Activated CD4-positive, alpha-beta T cell treated with anti-CD3 and anti-CD28 coated beads for 48 hours (primary cell): Measurements from ENCODE around the gene FAM20C.

Source experiments
- DNase-seq: peaks from one replicate; pipeline ENCODE4 v3.0.0-alpha.2; 2020

Gene FAM20C

DNA sequence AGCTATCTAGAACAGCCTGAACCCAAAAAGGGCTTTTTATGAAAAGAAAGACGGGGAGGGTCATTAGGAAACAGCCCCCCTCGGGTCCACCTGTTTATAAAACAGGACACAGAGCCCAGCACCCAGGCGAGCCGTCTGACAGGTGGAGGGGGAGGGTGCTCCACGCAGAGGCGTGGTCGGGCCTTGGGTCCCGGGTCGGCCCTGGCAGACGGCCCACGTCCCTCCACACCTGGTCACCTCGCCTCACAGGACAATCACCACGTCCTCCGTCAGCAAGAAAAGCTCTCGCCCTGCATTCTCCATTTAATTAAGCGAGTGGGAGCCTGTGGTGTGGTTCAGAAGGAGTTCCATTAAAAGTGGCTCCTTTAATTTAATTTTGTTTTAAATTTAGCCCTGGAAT lies 55.3 kb downstream of the FAM20C start:
- no peak for DNase-seq

GRCh38 chr7:248732-249435 lies 56.5 kb downstream of the FAM20C start:
- DNase-seq, result no peak

DNA sequence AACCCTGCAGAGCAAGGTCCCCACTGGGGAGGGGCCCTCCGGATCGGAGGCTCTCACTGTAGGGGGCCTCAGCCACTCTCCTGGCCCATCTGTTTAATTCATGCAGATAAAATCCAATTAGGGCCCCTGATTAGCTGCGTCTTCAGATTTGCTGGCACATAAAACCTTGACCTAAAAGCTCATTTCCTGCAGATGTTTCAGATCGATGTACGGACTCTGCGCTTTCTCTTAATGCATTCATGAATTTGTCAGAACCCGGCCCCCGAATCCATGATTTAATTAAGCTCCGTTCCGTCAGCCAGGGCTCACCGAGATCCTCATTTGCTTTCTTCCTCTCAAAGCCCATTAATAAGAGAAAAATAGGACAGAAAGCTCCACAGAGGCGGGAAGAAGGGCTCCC lies 57.6 kb downstream of the FAM20C start:
- DNase-seq, result no peak

DNA sequence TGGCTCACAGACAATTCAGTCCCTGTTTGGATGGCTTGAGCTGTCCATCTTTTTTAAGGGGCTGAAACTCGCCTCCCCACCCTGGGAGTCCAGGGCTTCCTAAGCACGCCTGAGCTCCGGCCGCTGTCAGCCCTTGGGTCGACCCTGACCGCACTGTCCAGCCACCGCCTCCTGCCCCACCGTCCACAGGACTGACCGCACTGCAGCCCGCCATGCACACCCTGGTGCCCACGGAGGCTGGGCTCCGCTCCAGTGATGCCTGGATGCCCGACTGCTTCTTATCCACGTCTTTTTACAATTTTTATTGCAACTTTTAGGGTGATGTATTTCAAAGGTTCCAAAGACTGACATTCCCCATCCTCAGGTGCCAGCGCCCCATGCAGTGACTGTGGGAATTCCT lies 58.2 kb downstream of the FAM20C start:
- no peak for DNase-seq

GRCh38 chr7:251005-251404 lies 58.6 kb downstream of the FAM20C start:
- no peak for DNase-seq

DNA sequence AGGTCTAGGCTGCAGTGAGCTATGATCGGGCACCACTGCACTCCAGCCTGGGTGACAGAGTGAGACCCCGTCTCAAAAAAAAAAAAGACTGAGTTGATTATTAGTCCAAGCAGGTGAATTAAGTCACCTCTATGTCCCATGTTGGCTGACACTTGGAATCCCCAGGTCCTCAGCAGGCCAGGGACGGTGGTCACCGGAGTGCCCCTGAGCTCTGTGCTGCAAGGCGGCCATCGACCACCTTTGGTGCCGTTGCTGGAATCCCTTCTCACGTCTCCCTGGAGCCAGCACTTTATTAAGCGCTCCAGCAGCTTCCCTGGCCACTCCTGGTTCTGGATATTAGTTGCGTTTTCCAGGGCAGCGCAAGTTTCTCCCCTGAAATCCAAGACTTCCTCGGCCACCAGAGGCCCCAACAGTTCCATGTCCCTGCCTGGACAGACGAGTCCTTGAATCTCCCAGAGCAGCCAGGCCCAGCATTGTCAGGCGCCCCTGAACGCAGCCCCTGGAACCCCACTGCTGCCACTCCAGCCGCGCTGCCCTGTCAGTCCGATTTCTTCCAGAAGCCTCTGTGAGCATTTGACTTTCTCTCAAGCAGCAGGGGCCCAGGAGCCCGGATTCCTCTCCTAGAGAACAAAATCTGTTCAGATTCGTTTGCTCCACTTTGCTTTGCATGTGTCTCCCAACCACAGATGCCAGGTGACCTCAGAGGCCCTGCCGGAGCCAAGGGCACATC lies 59.2 kb downstream of the FAM20C start:
- DNase-seq, result no peak

- DNase-seq, result no peak
Measured at GRCh38 chr7:252216-252965, 60.0 kb downstream of the FAM20C start.

DNA sequence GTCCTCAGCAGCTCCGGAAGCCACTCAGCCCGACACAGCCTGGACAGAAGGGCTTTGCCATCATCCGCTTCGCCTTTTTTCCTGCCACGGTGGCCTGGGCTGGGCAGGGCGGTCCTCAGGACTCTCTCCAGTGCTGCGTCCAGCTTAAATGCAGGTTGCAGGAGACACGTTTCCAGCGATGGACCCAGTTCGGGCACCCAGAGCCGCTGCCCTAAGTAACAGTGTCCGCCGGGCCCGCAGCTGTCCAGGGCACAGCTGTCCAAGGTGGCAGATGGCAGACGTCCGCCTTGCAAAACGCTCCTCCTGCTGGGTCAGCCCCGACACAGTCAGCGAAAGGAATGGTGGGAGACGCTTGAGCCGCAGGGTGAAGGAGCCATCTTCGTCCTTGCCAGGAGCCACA lies 60.6 kb downstream of the FAM20C start:
- DNase-seq, result no peak

DNA sequence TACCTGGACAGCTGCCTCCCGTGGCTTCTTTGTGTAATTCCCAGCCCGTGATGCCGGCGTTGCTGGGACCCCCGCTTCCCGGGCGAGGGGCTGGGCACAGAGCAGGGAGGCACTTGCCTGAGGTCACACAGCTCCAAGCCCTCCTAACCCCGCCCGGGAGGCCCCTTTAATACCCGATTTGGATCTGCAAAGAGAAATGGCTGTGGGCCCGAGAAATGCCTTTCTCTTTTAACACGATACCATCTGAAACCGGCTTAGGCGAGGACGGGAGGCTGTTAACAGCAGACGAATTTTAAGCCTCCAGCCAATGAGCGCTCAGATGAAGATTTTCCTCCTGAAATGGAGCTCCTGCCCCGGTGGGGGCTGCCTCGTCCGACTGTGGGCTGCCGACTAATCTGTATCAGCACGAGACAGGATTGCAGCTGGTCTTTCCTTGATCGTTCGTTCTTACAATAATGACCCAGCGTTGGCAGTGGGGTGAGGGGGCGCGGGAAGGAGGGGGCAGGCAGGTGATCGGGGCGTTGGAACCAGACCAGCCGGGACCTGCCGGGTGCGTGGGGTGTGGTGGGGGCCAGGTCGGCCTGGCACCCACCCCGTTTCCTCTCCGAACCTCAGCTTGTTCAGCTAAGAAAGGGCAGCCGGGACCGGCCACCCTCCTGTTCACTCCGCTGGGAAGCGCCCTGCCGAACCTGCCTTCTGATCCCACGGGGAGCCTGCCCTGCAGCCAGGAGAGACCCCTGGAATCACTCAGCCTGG lies 61.4 kb downstream of the FAM20C start:
- no peak for DNase-seq

DNA sequence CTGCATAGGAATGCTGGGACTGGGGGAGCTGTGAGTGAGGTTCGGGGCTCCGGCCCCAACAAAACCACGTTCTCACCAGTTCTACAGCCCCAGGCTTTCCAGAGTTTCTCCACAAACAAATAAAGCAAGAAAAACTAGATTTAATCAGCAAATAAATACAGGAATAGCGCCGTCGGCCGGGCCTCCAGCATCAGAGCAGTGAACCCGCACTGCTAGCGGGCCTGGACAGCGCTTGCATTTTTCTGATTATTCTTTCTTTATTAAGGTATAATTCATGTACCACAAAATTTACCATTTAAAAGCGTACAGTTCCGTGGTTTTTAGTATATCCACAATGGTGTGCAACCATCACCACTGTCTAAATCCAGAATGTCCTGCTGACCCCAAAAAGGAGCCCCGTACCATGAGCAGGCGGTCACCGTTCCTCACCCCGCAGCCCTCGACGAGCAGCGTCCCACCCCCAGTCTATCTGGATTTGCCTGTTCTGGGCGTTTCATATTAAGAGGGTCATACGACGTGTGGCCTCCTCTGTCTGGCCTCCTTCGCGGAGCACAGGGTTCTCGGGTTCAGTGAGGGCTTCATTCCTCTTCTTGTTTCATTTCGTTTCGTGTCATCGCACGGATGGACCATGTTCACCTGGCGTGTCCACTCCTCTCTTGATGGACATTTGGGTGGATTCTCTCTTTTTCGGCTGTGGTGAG lies 62.1 kb downstream of the FAM20C start:
- no peak for DNase-seq

DNA sequence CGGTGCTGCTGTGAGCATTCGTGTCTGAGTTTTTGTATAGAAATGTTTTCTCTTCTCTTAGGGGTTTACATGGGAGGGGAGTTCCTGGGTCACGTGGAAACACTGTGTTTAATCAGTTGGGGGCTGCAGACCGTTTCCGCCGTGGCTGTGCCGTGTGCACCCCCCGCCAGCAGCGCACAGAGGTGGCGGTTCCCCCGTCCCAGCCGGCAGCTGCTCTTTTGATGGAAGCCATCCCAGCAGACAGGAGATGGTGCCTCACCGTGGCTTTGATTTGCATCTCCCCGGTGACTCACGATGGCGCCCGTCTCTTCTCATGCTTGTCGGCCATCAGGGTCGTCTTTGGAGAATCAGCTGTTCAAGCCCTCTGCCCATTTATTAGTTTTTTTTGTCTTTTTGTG lies 62.7 kb downstream of the FAM20C start:
- no peak for DNase-seq

DNA sequence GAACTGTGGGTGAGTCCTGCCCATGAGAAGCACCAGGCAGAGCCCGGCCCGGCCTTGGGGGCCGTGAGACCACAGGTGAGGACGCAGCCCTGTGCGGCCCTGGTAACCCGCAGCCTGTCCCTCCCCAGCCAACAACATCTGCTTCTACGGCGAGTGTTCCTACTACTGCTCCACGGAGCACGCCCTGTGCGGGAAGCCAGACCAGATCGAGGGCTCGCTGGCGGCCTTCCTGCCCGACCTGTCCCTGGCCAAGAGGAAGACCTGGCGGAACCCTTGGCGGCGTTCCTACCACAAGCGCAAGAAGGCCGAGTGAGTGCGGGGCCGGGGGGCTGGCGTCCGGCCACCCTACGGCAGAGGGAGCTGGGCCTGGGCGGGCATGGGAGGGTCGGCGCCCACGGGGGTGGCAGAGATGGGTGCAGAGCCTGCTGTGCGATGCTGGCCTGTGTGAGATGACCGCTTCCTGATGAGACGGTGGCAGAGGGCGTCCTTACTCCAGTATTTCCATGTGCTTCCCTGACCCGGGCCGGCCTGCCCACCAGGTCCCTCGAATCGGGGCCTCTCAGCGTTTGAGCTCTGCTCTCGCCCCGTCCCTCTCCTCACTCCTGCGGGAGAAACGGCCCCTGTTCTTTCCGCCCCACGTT lies 63.5 kb downstream of the FAM20C start:
- DNase-seq, result no peak

- no peak for DNase-seq
Measured at GRCh38 chr7:256461-256940, 64.1 kb downstream of the FAM20C start.

GRCh38 chr7:256981-257646 lies 64.7 kb downstream of the FAM20C start:
- DNase-seq, result no peak

DNA sequence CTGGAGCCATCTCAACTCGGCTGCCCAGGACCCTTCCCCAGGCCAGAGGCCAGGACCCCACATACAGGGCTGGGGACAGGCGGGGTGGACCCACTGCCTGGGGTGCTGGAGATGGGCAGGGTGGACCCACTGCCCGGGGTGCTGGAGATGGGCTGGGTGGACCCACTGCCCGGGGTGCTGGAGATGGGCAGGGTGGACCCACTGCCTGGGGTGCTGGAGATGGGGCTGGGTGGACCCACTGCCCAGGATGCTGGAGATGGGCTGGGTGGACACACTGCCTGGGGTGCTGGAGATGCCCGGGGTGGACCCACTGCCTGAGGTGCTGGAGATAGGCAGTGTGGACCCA lies 65.2 kb downstream of the FAM20C start:
- DNase-seq, result no peak

- no peak for DNase-seq
Measured at GRCh38 chr7:258476-259190, 66.3 kb downstream of the FAM20C start.

GRCh38 chr7:259191-259505 lies 66.8 kb downstream of the FAM20C start:
- no peak for DNase-seq

GRCh38 chr7:259751-260405 lies 67.5 kb downstream of the FAM20C start:
- no peak for DNase-seq

- no peak for DNase-seq
Measured at GRCh38 chr7:260441-261281, 68.3 kb downstream of the FAM20C start.
